ENCODE data around the gene MRPS18B.

The MRPS18B gene

DNA sequence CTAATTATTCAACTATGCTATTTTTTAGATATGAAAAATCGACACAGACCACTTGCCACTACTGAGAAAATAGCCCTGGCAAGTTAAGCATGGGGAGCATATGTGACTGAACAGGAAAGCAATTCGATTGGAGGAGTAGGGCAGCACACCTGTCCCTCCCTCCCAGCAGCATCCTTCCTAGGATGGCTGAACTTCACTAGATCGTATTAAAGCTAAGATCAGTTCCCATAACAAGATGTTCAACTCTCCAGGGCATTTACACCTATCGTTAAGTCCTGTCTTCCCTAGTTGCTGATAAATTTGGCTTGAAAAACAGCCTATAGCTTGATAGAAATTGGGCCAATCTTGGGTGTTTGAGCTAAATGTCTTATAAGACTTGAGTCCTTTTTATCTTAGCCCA is 7.6 kb upstream of the MRPS18B start:
- DNase-seq = no peak

DNA sequence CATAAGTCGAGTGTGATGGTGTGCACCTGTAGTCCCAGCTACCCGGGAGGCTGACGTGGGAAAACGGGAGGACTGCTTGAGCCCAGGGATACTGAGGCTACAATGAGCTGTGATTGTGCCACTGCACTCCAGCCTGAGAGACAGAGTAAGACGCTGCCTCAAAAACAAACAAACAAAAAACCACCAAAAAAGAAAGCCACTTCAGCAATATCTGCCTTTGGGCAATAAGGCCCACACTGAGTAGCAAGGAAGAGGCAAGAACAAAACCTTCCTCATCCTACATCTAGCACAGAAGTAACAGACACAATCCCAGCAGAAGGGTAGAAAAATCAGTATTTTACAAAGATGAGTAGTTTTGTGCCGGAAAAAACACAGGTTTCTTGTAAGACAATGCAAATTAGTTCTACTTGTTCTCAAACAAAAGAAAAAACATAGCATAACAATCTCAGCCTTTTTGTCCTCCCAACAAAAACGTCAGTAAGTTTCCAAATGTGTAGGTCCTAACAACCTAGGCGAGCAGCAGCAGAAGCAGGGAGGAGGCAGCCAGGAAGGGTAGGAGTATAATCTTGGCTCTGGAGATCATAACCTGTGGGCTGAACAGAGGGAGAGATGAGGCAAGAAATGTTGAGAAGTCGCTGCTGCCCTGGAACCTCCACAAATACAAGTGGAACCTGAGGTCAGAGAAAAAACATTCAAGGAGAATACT is 6.3 kb upstream of the MRPS18B start:
- DNase-seq = no peak

DNA sequence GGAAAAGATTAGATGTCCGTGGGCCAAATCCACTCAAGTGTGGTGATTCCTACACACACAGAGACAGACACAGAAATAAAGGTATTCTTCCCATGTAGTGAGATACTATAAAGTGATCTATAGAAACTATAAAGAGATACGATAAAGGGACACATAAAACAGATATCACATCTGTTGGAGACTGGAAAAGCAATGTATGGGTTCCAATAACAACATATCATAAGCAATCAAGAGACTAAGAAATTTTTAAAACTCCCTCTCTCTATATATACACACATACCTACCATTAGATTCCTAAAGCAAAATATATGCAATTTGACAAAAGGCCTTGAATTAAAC is 5.8 kb upstream of the MRPS18B start:
- DNase-seq = no peak

DNA sequence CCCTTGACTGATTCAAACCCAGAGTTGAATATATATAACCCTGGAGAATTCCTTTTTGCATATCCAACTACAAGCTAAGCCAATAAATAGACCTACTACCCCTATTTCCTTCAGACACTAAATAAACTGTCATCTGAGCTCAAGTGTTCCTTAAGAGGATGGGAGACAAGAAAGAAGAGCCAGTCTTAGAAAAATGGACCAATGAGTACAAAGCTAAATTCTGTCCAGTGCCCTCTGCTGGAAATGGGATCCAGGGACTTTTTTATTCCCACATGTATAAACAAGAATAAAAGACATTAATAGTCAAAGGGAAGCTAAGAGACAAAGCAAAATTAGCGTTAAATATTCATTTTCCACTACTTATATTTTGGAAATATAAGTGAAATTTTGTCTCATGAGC is 5.4 kb upstream of the MRPS18B start:
- peak; percentile 6 for DNase-seq

DNA sequence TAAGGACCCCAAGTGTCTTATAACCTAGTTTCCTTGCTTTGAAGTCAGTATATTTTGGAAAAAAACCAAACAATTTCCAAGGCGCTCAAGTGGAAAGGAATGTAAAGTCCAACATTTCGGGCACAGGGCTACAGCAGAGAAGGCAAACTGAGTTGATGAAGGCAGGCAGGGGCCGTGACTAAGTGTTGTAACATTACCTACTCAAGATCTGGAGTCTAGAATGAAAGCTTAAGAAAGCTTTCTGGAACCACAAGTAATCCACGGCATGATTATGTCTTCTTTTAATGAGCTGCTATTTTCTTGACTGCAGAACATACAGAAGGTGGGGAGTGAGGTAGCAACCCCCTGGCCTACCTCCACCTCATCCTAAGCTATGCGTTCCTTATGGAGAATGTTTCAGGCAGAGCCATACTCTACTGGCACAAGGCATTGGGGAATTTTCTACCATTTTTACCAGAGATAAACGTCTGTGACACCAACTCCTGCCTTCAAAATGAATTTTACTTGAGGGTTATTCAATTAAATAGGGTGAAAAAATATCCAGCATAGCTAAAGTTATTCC is 4.9 kb upstream of the MRPS18B start:
- DNase-seq = no peak

DNA sequence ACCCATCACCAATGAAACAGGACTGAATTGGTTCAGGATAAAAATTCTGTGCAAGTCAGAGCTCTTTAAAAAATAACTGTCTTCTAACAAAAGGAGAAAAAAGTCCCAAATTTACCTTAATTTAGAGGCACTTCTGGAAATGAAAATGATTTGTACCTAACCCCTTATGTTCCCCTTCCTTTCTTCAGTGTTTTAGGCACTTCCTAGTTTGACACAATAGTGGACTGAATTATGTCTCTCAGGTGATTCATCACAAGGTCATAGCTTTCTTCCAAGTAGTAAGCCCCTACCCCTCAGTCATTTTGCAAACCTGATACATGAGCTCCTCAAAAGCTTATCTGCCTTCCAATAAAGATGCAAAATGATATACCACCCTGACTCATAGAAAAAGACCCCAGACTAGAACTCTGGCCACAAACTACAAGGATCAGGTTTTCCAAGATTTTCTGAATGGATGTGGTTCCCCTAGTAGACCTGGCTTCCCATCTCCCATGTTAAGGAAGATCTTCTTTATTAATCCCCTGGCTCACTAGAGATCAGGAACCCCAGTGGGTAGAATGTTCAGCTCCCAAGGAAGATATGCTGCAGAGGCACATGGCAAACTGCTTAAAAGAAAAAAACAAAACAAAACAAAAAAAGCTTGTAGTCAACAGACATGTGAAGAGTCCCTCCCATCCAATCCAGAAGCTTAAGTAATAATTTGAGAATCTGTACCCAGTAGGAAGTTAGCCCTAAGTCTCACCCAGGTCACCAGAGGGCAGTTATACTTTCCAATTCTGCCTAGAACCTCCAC is 4.2 kb upstream of the MRPS18B start:
- DNase-seq = peak; percentile 7

DNA sequence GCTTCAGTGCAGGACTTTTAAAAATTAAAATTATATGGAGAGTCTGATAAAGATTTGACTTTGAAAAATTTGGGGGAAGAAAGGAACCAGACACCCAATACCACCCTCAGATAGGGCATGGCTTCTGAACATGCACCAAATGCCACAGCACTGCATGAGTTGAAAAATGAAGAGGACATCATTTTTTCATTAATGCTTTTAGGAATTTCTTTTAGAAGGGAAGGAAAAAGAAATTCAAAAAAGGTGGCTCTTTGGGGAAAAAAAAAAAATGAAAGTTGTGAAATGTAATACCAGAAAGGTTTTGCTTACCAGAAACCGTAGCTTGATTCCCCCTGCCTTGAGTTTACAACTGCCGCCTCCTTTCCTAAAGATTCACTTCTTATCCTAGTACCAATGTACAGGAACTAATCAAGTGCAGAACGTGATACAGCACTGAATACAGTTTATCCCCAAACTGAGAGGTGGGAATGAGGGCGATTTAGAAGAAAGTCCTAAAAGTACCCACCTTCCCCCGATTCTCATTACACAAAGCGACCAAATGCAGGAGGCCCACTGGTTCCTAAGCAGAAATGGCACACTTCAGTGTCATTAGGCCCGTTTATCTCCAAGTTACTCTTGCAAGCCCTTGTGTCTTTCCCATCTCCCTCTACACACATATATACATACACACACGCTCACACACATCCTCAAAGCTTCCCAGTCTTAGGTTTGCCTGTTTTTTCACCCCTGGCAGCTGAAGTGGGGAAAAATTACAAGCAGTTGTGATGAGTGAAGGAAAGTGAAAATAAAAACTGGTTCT is 3.4 kb upstream of the MRPS18B start:
- DNase-seq = no peak

DNA sequence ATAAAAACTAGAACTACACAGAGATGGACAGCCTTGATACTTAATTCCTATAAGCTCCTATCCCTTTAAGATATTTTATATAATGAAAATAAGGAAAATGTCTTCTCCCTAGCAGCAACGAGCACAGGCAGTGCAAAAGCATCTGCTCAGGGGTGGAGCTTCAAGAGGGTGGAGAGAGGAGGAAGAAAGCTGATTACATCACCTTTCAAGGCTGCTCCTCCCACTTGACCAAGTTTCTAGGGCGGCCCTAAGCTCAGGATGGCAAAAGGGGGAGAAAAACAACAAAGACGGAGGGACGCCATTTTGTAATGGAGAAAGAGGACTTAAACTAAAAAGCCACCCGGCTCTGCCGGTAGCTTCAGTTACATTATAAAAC is 2.8 kb upstream of the MRPS18B start:
- peak; percentile 97 for DNase-seq

DNA sequence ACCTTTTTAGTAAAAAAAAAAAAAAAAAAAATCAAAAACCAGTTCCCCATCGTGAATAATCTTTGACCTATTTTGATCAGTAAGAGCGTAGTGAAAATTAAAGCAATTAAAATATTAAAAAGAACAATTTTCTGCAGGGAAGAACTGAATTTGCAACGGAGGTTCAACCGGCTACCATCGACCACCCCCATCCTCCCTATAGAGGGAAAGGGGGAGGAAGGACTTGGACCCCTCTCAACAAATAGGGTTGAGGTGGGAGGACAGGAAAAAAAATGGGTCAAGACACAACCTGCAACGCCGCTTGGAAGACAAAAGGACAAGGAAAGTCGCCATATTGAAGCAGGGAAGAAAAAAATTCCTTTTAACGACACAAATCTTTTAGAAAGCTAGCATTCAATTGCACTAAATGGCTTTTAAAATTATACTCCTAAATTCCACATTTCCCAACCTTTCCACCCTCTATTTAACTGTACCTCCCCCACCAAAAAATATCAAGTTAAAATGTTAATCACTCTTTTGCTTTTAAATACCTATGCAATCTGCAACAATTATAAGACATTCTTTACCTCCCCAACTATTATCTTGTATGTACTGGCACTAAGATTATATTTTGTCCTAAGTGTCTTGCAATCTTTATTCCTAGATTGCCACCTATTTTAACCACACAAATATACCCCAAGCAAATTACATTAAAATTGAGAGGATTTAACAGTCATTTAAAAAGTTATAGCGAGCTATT is 2.3 kb upstream of the MRPS18B start:
- DNase-seq = peak; percentile 65

DNA sequence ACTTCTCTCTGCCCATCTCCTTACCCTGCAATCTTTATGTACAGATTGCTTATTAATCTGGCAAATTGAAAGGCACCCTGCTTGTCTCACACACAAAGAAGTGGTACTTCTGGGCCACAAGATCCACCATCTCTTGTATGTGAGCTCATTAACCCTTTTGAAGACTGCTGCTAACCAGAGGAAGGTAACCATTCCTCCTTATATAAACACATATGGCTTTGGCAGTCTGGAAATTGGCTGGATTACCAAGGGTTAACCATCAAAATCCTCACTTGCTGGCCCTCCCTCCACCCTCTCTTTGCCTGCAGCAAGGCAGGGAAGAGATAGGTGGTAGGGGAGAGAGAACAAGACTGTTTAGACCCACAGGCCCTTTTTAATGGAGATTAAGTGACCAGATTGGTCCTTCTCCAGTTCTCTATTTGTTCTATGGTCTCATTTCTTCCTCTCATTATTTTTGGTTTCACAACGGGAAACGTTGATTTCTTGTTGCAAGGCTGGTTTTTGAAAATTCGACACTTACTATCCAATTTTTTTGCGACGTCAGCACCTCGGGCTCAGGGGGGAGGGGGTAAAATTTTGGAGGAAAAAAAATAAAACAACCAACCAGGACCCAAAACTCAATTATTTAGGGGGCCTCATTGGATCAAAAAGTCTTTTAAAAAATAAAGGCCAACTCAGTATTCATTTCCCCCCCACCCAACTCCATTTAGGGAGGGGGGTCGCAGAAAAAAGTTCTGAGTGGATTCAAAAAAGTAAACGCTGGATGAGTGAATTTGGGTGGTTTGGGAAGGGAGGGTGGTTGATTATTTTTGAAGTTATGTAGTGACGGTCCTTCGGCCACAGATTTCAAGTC is 1.5 kb upstream of the MRPS18B start:
- DNase-seq = peak; percentile 49

DNA sequence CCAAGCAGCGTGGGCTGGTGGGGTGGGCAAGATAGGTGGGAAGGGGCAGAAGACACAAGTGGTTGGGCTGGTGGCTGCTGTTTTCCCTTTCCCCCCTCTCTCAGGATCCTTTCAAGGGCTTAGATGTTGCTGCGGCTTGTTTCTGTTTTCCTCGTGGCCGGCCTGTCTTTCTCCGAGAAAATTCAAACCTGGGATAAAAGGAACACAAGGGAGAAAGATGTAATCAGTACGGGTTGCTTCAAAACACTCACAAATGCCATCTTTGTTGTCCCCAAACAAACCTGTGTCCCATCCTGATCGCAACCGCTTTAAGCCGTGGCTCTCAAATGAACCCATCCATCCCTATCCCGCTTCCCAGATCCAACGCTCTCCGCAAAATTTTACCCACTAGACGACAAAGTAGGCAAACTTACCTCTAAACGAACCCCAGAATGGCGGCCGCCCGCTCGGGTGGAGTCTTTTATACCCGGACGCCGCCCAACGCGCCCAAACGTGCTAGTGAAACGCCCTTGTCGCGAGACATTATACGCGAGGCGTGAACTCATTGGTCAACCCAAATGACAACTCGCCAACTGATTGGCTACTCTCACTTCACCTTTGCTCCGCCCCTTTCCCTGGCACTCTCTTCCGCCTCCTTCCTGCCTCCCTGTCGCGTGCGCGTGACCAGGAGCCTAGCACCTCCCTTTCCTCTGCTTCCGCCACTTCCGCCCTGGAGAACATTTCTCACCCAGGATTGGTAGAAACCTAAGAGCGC is 652 bp upstream of the MRPS18B start, which contains the start of gene PPP1R10:
TSS of gene PPP1R10 (minus strand) at position 433 of the 754 bp plus-strand sequence. CDS start 7,299 bp downstream, outside the sequence.
- DNase-seq = peak; percentile 100

DNA sequence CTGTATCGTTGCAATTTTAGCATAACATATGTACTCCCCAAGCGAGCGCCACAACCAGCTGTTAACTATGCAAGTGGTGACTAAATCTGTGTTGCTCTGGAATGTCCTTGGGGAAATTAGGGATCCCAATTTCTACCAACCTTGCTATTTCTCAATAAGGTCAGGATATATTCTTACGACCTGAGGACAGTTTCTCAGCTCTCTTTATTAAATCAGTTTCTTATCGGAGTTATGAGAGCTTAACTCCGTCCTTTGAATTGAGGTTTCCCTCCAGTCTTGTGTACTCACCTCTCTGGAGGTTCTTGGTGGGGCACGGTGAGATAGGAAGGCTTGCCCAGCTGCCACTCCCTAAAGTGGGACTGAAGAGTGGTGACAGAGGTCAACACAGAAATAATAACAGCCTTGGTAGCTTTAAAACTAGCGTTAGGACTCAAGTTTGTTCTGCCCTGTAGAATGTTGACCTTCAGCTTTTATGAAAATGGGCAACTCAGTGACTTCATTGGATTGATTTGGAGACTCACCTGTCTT is 694 bp downstream of the MRPS18B start:
- no peak for DNase-seq

DNA sequence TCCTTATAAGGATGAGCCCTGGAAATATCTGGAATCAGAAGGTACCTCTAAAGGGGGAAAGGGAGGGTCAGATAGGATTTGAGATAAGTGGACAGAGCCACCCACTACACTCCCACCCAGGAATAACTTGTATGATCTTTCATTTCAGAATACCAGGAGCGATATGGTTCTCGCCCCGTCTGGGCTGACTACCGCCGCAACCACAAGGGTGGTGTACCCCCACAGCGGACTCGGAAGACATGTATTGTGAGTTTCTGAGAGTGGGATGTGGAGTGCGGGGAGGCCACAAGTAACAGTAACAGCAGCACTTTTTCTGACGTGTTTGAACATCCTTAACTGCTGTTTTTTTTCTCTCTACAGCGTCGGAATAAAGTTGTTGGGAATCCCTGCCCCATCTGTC is 1.9 kb downstream of the MRPS18B start:
- DNase-seq = no peak

DNA sequence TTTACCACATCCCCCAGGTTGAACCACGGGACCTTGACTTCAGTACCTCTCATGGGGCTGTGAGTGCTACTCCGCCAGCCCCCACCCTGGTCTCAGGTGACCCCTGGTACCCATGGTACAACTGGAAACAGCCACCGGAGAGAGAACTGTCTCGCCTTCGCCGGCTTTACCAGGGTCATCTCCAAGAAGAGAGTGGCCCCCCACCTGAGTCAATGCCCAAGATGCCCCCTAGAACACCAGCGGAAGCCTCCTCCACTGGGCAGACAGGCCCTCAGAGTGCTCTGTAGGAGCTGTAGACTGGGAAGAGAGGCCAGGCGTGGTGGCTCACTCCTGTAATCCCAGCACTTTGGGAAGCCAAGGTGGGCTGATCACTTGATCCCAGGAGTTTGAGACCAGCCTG is 7.9 kb downstream of the MRPS18B start:
- DNase-seq = no peak

DNA sequence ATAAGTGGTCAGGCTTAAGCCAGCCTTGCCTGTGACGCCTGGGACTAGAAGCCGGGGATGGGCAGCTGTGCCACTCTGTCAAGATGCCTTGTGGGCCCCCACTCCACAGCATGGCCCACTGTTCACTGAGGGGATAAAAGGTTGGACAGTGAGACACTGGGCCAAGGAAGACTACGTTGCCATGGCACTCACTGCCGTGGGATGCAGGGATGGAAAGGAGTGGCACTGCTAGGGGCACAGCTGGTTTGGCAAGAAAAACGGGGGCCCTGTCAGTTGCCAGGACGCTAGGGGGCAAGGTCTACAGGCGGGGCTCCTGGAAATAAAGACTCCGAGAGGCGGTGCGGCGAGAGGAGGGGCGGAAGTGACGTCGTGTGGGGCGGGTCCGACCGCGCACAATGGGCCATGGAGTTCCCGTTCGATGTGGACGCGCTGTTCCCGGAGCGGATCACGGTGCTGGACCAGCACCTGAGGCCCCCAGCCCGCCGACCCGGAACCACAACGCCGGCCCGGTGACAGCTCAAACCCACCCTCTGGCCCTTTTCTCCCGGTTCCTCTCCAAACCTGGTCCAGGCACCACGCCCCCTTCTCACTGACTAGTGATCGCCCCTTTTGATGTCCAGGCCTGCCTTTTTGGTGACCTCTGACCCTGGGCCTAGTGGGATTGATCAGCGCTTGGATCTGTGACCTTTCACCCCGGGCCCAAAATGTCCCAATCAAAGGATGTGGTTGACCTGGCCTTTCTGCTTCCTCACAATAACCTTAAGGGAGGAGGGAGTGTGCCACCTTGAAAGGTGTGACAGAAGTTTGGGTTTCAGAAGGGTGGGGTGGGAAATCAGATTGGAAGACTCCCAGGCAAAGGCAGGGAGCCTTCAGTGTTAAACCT is 9.1 kb downstream of the MRPS18B start, which contains the start of gene ATAT1:
TSS of gene ATAT1 (plus strand) at position 391 of the 883 bp plus-strand sequence.
- DNase-seq = peak; percentile 86

DNA sequence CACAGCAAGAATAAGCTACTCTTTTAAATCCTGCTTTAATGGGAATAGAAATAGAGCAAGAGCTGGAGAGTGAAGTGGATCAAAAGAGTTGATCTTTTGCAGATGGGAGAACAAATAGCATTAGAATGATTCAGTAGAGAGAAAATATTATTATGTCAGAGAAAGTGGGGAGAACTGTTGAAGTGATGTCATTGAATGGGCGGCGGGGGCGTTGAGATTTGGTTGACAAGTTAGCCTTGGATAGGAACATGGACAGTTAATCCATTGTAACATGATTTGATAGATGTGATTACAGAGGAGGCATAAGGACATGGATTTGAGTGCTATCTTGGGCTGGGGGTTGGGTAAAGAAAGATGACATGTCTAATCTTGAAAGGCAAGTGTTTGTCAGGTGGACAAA is 18.2 kb downstream of the MRPS18B start:
- no peak for DNase-seq

DNA sequence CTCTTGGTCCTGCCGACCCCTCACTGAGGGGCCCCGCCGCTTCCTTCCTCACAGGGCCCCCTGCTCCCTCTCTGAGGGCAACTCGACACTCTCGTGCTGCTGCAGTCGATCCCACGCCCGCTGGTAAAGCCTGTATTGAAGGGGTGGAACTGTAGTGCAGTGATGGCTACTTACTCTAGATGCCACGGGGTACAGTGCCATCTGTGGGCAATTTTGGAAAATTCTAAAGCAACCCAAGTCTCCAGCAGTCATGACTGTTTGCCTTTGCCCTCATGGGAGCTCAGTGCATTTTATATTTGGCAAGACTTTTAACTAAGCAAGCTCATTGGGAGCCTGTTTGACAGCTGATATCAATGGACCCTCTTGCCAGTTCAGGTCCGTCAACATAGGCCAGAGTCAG is 22.8 kb downstream of the MRPS18B start:
- peak; percentile 6 for DNase-seq

DNA sequence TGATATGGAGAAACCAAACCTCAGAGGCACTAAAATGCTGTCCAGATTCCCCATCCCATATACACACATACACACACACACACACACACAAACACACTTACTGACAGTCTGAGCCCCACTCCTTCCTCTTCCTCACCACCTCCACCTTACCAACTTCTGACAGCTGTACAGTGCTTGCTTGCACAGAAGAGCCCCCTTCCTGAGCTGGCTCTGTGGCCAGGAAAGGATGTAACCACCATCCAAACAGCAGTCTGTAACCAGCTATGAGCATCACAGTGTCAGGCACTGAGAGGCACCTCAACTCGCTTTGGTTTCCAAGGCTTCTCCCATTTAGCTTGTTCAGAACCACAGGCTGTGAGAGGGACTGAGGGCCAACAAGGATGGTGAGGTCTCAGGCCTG is 23.4 kb downstream of the MRPS18B start:
- DNase-seq = no peak

DNA sequence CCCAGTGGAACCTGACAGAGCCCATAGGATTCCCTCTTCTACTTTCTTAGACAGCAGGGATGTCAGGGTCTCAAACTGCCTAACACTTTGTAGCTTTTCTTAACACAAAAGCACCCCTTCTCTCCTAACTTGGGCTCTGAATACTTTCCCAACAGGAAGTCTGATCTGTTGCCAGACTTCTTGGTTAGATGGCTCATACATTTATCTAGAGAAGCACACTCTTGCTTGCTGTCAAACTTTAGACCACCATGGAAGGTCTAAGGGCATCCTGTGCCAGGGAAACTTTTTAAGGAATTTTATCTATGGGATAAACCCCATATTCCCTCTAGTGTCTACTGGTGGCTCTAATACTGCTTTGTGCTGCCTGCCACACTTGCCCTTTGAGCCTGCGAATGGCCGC is 26.0 kb downstream of the MRPS18B start:
- DNase-seq = no peak
